ENCODE data around the gene KCNK3. TPM values are rescaled to one million over a fixed set of nuclear protein-coding genes. Genes with fewer than 3 reads are reported as not detected.
A peak's percentile ranks its signal among the peaks of the same experiment; 100 is the strongest.

Gene KCNK3
- total RNA-seq: not detected
- not detected for total RNA-seq (2013)

DNA sequence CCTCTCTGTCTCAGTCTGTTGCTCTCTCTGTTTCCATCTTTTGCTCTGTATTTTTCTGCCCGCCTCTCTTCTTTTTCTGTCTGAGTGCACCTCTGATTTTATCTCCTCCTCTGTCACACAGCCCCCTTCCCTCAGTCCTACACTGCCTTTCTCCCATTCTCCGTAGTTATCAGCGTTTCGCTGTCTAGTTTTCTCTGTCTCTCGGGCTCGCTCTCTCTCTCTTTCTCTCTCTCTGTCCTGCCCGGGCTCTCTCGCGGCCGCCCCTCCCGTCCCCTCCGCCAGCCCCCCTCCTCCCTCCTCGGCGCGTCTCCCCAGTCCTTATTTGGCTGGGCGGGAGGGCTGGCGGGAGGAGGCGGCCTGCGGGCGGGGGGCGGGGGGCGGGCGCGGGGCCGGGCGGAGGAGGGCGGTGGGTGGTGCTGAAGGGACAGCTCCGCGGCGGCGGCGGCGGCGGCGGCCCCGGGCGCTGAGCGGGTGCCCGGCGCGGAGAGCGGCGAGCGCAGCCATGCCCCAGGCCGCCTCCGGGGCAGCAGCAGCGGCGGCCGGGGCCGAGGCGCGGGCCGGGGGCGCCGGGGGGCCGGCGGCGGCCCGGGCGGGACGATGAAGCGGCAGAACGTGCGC, at the start of gene KCNK3:
KCNK3 (plus strand) TSS at position 444 of the 618 bp plus-strand sequence; CDS start at position 598, 154 bp downstream.
- intact Hi-C loops (cut with micrococcal nuclease): no loop called here
- Mint-ChIP-seq H3K4me1 (peaks cover 0 to 12% of the 10 kb centered on the region in 2 donors), H3K4me3 (peak within 1 kb of the TSS; percentile 13), H3K36me3 (no peaks in the 10 kb centered on the region), H3K27me3 (ENCODE audit: low read depth in 2 of 2) (peaks cover 53 to 71% of the 10 kb centered on the region in 2 donors), H3K9me3 (no peaks in the 10 kb centered on the region), H3K27ac (no peak within 1 kb of the TSS)
- DNase-seq: peak; percentile 51
- Histone ChIP-seq H3K36me3 (ENCODE audit: control insufficient read depth, insufficient read depth, low read length) (no peaks in the 10 kb centered on the region), H3K4me1 (ENCODE audit: control insufficient read depth, insufficient read depth, low read length) (peaks cover 7% of the 10 kb centered on the region), H3K9me3 (ENCODE audit: control insufficient read depth, insufficient read depth, low read length) (no peaks in the 10 kb centered on the region), H3K4me3 (ENCODE audit: low read length) (no peak within 1 kb of the TSS), H3K27me3 (ENCODE audit: control insufficient read depth, insufficient read depth, low read length) (peaks cover 36% of the 10 kb centered on the region), H3K27ac (ENCODE audit: low read length) (no peak within 1 kb of the TSS)
- TF ChIP-seq, protein P1, sequence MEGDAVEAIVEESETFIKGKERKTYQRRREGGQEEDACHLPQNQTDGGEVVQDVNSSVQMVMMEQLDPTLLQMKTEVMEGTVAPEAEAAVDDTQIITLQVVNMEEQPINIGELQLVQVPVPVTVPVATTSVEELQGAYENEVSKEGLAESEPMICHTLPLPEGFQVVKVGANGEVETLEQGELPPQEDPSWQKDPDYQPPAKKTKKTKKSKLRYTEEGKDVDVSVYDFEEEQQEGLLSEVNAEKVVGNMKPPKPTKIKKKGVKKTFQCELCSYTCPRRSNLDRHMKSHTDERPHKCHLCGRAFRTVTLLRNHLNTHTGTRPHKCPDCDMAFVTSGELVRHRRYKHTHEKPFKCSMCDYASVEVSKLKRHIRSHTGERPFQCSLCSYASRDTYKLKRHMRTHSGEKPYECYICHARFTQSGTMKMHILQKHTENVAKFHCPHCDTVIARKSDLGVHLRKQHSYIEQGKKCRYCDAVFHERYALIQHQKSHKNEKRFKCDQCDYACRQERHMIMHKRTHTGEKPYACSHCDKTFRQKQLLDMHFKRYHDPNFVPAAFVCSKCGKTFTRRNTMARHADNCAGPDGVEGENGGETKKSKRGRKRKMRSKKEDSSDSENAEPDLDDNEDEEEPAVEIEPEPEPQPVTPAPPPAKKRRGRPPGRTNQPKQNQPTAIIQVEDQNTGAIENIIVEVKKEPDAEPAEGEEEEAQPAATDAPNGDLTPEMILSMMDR (IDR thresholded peaks at IDR 0.05): no peak
- WGBS (ENCODE audit: insufficient coverage): 5% methylated on average over 50 of the region's 64 CpGs
- ATAC-seq: peak; percentile 82 to 99 (median 98)

DNA sequence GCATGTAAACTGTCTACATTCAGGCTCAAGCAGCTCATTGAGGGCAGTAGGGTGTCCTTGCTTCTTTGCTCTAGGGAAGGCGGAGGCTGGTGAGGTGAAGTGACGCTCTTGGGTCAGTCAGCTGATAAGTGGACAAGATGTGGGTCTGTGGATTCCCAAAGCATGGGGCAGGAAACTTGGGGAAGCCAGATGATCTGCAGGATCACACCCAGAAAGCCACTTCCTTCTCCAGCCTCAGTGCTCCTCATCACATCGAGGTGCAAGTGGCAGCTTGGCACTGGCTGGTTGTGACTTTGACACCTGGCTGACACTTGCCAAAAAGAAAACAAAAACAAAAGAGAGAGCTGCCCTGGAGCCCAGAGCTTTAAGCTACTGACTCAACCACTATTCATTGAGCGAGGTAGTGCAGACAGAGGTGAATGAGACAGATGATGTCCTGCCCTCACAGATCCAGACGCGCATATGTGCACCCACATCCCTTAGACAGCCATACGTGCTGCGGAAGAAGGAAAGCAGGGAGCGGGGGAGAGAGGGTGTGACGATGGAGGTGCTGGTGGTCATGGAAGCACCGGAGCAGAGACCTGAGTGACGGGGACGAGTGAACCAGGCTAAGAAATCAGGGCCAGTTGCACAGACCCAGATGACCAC, 48.2 kb upstream of the KCNK3 start:
- H3K27me3 ChIP-seq (ENCODE audit: control insufficient read depth, insufficient read depth, low read length): peaks cover 3% of the 10 kb centered on the region
- intact Hi-C loops (cut with micrococcal nuclease): no loop called here
- WGBS (ENCODE audit: insufficient coverage): 78% methylated on average over 13 of the region's 13 CpGs
- ATAC-seq (no peak), DNase-seq (no peak)
- Mint-ChIP-seq H3K4me1 (peaks cover 0 to 12% of the 10 kb centered on the region in 2 donors), H3K4me3 (no peak overlapping the region), H3K27me3 (ENCODE audit: low read depth in 2 of 2) (peaks cover 25 to 37% of the 10 kb centered on the region in 2 donors), H3K27ac (no peak overlapping the region), H3K9me3 (no peaks in the 10 kb centered on the region), H3K36me3 (no peaks in the 10 kb centered on the region)
- no peaks in the 10 kb centered on the region for H3K9me3 ChIP-seq (ENCODE audit: control insufficient read depth, insufficient read depth, low read length)
- H3K4me1 ChIP-seq (ENCODE audit: control insufficient read depth, insufficient read depth, low read length): peaks cover 5% of the 10 kb centered on the region
- no peaks in the 10 kb centered on the region for H3K36me3 ChIP-seq (ENCODE audit: control insufficient read depth, insufficient read depth, low read length)
- no peak overlapping the region for H3K4me3 ChIP-seq (ENCODE audit: low read length)
- no peak overlapping the region for H3K27ac ChIP-seq (ENCODE audit: low read length)
- TF ChIP-seq, protein P1 (IDR thresholded peaks at IDR 0.05): no peak

DNA sequence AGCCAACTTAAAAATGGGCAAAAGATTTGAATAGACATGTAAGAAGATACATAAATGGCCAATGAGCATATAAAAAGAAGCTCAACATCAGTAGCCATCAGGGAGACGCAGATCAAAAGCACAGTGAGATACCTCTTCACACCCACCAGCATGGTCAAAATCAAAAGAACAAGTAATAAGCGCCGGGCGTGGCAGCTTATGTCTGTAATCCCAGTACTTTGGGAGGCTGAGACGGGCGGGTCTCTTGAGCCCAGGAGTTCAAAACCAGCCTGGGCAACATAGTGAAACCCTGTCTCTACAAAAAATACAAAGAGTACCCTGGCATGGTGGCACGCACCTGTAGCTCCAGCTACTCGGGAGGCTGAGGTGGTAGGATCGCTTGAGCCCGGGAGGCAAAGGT, 46.8 kb upstream of the KCNK3 start:
- Mint-ChIP-seq H3K27me3 (ENCODE audit: low read depth in 2 of 2) (peaks cover 31 to 49% of the 10 kb centered on the region in 2 donors), H3K4me1 (peaks cover 0 to 7% of the 10 kb centered on the region in 2 donors), H3K36me3 (no peaks in the 10 kb centered on the region), H3K27ac (no peak overlapping the region), H3K4me3 (no peak overlapping the region), H3K9me3 (no peaks in the 10 kb centered on the region)
- H3K36me3 ChIP-seq (ENCODE audit: control insufficient read depth, insufficient read depth, low read length): no peaks in the 10 kb centered on the region
- H3K4me3 ChIP-seq (ENCODE audit: low read length): no peak overlapping the region
- intact Hi-C loops (cut with micrococcal nuclease): no loop called here
- 85% methylated on average over 10 of the region's 10 CpGs for WGBS (ENCODE audit: insufficient coverage)
- no peak for DNase-seq
- H3K4me1 ChIP-seq (ENCODE audit: control insufficient read depth, insufficient read depth, low read length): no peaks in the 10 kb centered on the region
- TF ChIP-seq, protein P1 (IDR thresholded peaks at IDR 0.05): no peak
- no peak for ATAC-seq
- H3K9me3 ChIP-seq (ENCODE audit: control insufficient read depth, insufficient read depth, low read length): no peaks in the 10 kb centered on the region
- H3K27me3 ChIP-seq (ENCODE audit: control insufficient read depth, insufficient read depth, low read length): peaks cover 3% of the 10 kb centered on the region
- H3K27ac ChIP-seq (ENCODE audit: low read length): no peak overlapping the region
